ENCODE data around the gene SHQ1.
"Not testable (repeated sequence)": the region's sequence is repeated elsewhere in the genome, so short reads cannot be mapped to it uniquely, and the experiment has no call there.

SHQ1 gene

GRCh38 chr3:72733676-72734075 is 114.6 kb downstream of the SHQ1 start:
- H3K4me3 ChIP-seq (ENCODE audit: low read depth, low read length), result no peak overlapping the region
- TF ChIP-seq, protein P1, sequence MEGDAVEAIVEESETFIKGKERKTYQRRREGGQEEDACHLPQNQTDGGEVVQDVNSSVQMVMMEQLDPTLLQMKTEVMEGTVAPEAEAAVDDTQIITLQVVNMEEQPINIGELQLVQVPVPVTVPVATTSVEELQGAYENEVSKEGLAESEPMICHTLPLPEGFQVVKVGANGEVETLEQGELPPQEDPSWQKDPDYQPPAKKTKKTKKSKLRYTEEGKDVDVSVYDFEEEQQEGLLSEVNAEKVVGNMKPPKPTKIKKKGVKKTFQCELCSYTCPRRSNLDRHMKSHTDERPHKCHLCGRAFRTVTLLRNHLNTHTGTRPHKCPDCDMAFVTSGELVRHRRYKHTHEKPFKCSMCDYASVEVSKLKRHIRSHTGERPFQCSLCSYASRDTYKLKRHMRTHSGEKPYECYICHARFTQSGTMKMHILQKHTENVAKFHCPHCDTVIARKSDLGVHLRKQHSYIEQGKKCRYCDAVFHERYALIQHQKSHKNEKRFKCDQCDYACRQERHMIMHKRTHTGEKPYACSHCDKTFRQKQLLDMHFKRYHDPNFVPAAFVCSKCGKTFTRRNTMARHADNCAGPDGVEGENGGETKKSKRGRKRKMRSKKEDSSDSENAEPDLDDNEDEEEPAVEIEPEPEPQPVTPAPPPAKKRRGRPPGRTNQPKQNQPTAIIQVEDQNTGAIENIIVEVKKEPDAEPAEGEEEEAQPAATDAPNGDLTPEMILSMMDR (IDR thresholded peaks at IDR 0.05; ENCODE audit: low read depth, low read length), result no peak
- TF ChIP-seq, protein P2, sequence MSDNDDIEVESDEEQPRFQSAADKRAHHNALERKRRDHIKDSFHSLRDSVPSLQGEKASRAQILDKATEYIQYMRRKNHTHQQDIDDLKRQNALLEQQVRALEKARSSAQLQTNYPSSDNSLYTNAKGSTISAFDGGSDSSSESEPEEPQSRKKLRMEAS (IDR thresholded peaks at IDR 0.05; ENCODE audit: low read depth, low read length), result no peak
- TF ChIP-seq MYC (IDR thresholded peaks at IDR 0.05; ENCODE audit: low read depth, low read length) (no peak), POLR2A (IDR thresholded peaks at IDR 0.05; ENCODE audit: extremely low read depth, insufficient read length) (no peak)
- DNase-seq (ENCODE audit: low read depth), result no peak

DNA sequence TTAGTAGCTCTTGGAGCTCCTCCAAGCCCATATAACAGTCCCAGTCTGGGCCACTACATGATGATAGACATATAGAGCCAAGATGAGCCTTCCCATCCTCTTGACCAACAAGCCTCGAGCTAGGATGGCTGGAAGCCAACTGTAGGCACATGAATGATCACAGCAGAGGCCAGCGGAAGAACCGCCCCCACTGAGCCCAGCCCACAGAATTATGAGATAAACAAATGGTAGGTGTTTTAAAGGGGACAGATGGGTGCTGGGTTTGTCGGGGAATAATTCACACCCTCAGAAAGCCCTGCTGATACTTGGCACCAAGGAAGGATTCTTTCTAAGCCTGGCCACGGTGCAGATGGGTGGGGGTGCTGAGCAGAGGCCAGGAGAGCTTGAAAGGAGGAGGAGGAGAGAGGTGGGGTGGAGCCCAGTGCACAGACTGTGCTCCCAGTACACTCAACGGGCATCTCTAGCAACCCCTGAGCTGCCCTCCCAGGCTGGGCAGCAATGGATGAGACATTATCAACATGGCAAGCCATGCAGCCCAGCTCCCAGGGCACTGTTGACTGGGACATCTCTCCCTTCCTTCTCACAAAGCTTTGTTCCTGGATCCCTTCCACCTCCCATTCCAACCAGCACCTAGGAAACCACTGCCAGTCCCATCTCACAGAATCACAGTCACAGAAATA is 115.4 kb downstream of the SHQ1 start:
- H3K4me3 ChIP-seq (ENCODE audit: low read depth, low read length); DNase-seq (ENCODE audit: low read depth): not testable (repeated sequence)

- DNase-seq (ENCODE audit: low read depth), result no peak
- H3K4me3 ChIP-seq (ENCODE audit: low read depth, low read length), result no peak overlapping the region
- TF ChIP-seq, protein P2 (IDR thresholded peaks at IDR 0.05; ENCODE audit: low read depth, low read length), result no peak
- TF ChIP-seq MYC (IDR thresholded peaks at IDR 0.05; ENCODE audit: low read depth, low read length) (no peak), POLR2A (IDR thresholded peaks at IDR 0.05; ENCODE audit: extremely low read depth, insufficient read length) (no peak)
Observed at GRCh38 chr3:72728958-72729467, 119.2 kb downstream of the SHQ1 start.

DNA sequence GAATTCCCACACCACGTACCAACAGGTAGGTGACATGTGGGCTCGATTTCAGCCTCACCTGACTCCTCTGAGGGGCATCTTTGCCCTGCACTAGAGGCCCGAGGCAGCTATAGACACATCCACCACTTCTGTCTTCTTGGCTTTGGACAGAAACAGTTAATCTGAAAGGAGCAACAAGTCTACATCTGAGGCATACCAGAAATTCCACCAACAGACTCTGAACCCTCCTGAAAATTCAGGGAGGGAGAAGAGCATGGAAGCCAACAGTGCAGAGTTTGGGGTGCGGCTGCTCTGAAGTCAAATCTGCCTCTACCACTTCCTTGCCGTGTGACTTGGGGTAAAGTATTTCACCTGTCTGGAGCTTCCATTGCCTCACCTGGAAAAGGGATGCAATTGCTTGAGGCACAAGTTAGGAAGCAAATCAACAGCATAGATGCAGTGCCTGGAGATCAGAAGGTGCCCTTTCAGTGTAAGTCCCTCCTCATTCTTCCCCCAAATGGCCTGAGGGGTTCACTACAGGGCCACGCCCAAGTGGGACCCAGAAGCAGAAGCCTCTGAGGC is 119.8 kb downstream of the SHQ1 start:
- DNase-seq (ENCODE audit: low read depth), result no peak
- TF ChIP-seq, protein P1 (IDR thresholded peaks at IDR 0.05; ENCODE audit: low read depth, low read length), result no peak
- TF ChIP-seq MYC (IDR thresholded peaks at IDR 0.05; ENCODE audit: low read depth, low read length) (no peak), POLR2A (IDR thresholded peaks at IDR 0.05; ENCODE audit: extremely low read depth, insufficient read length) (no peak)
- TF ChIP-seq, protein P2 (IDR thresholded peaks at IDR 0.05; ENCODE audit: low read depth, low read length), result no peak
- H3K4me3 ChIP-seq (ENCODE audit: low read depth, low read length), result no peak overlapping the region

GRCh38 chr3:72727726-72728125 is 120.5 kb downstream of the SHQ1 start:
- DNase-seq (ENCODE audit: low read depth), result no peak
- TF ChIP-seq, protein P2 (IDR thresholded peaks at IDR 0.05; ENCODE audit: low read depth, low read length), result no peak
- TF ChIP-seq MYC (IDR thresholded peaks at IDR 0.05; ENCODE audit: low read depth, low read length) (no peak), POLR2A (IDR thresholded peaks at IDR 0.05; ENCODE audit: extremely low read depth, insufficient read length) (no peak)
- TF ChIP-seq, protein P1 (IDR thresholded peaks at IDR 0.05; ENCODE audit: low read depth, low read length), result no peak
- H3K4me3 ChIP-seq (ENCODE audit: low read depth, low read length), result no peak overlapping the region

- no peak overlapping the region for H3K4me3 ChIP-seq (ENCODE audit: low read depth, low read length)
- DNase-seq (ENCODE audit: low read depth), result no peak
- TF ChIP-seq, protein P2 (IDR thresholded peaks at IDR 0.05; ENCODE audit: low read depth, low read length), result no peak
- no peak for TF ChIP-seq MYC (IDR thresholded peaks at IDR 0.05; ENCODE audit: low read depth, low read length)
- TF ChIP-seq POLR2A (IDR thresholded peaks at IDR 0.05; ENCODE audit: extremely low read depth, insufficient read length), result no peak
- TF ChIP-seq, protein P1 (IDR thresholded peaks at IDR 0.05; ENCODE audit: low read depth, low read length), result no peak
Observed at GRCh38 chr3:72727172-72727571, 121.1 kb downstream of the SHQ1 start.

Data from NB4 (cell line).